Naive thymus-derived CD8-positive, alpha-beta T cell (primary cell): ENCODE measurements around the gene NHERF2. TPM values are rescaled to one million over a fixed set of nuclear protein-coding genes. Genes with fewer than 3 reads are reported as not detected.
"Not testable (repeated sequence)": the region's sequence is repeated elsewhere in the genome, so short reads cannot be mapped to it uniquely, and the experiment has no call there.

ENCODE experiments used
- ATAC-seq, 2 donors: fragments of 150-1000 bp; cut with Tn5 transposase in 1 of 2; sonication (Bioruptor Pico), chemical (Tn5 transposase) in 1 of 2; 1 replicate in 1 of 2; 2 replicates in 1 of 2; pipeline ENCODE4 v1.10.0; 2021; ENCODE audit warnings: mild to moderate bottlenecking in 2 of 2, moderate library complexity in 2 of 2
- POLR2A ChIA-PET: fragments of 350-600 bp; sonication (Branson Sonifier 250); formaldehyde crosslinking; loops from one replicate; lab custom pipeline; 2021; ENCODE audit warnings: antibody characterized with exemption; lab: Charles Lee
- DNase-seq, 10 donors: peaks; one replicate each; pipeline versions ENCODE4 v3.0.0 to v3.0.0-alpha.2; 2020 to 2022
- H3K27ac Mint-ChIP-seq, 10 donors: one replicate each; pipeline ENCODE4 v1.8.0; 2020 to 2022; ENCODE audit warnings: mild to moderate bottlenecking in 10 of 10, mixed read lengths in 10 of 10, moderate library complexity in 4 of 10, inconsistent platforms in 1 of 10
- H3K27me3 Mint-ChIP-seq, 5 donors: one replicate each; pipeline ENCODE4 v1.8.0; 2021 to 2022; ENCODE audit warnings: mixed read lengths in 5 of 5
- H3K36me3 Mint-ChIP-seq, 3 donors: one replicate each; pipeline ENCODE4 v1.8.0; 2020 to 2022; ENCODE audit warnings: mixed read lengths in 3 of 3, mild to moderate bottlenecking in 2 of 3, inconsistent platforms in 1 of 3
- H3K4me1 Mint-ChIP-seq, 4 donors: one replicate each; pipeline ENCODE4 v1.8.0; 2021 to 2022; ENCODE audit warnings: mixed read lengths in 4 of 4
- H3K4me3 Mint-ChIP-seq, 10 donors: one replicate each; pipeline ENCODE4 v1.8.0; 2020 to 2022; ENCODE audit warnings: mild to moderate bottlenecking in 10 of 10, mixed read lengths in 10 of 10, moderate library complexity in 6 of 10, inconsistent platforms in 1 of 10
- H3K9me3 Mint-ChIP-seq, 9 donors: one replicate each; pipeline ENCODE4 v1.8.0; 2020 to 2022; ENCODE audit warnings: mixed read lengths in 9 of 9, mild to moderate bottlenecking in 3 of 9, inconsistent platforms in 1 of 9, moderate library complexity in 1 of 9
- polyA plus RNA-seq, 3 donors: library from polyadenylated mRNA; unstranded; fragments of 300-500 nt; fragmentation: Illumina TruSeq; gene quantifications; one replicate each; pipeline ENCODE4 v1.2.3, GENCODE V29; 2021
- total RNA-seq, 8 experiments: library from RNA in 2 of 8; stranded (reverse) in 2 of 8; gene quantifications; one replicate each; pipeline ENCODE4 v1.2.3 and lab custom pipeline; 2021 to 2026

Gene NHERF2
- total and polyA plus RNA-seq, 5 experiments from 2014 or later, result 0.32 to 6.0 (median 1.2) TPM

DNA sequence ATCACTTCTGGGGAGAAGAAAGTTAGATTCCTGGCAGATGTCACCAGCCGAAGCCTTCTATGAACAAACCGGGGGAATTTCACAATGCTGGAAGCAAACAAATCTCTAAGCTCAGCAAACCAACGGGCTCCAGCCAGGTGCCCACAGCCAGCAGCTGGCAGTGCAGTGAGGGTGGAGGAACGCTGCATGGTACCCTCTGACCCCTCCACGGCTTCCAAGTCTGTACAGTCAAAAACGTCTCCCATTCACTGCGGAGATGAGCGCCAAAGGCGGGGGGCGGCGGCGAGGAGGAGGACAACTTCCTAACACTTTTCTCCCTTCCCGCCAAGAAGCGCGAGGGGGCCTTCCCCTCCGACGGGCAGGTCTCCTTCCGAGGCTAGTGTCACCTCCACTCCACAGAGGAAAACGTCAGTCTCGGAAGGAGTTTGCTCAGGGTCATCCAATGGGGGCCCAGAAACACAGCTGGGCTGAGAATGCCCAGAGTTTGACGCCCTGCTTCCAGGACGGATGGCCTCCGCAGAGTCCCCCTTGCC, 18.0 kb upstream of the NHERF2 start:
- Mint-ChIP-seq H3K36me3 (no peaks in the 10 kb centered on the region), H3K27ac (peak overlapping the region; percentile 51 to 93 (median 82)), H3K9me3 (no peaks in the 10 kb centered on the region), H3K4me1 (peaks cover 28 to 52% (median 48%) of the 10 kb centered on the region in 4 donors), H3K4me3 (peak overlapping the region; percentile 74 to 93 (median 88)), H3K27me3 (no peaks in the 10 kb centered on the region)
- POLR2A ChIA-PET, result interaction anchor here (0.5 to 2.7 kb wide), 13 partner anchors 8 to 530 kb away, joined by 3 to 21 read pairs (median 4); partner anchors contain the start of genes NOXO1, NTHL1, RPS2 and SYNGR3
- DNase-seq, result peak in 1 of 10 donors; percentile 26
- ATAC-seq, result peak in 1 of 2 donors; percentile 8

DNA sequence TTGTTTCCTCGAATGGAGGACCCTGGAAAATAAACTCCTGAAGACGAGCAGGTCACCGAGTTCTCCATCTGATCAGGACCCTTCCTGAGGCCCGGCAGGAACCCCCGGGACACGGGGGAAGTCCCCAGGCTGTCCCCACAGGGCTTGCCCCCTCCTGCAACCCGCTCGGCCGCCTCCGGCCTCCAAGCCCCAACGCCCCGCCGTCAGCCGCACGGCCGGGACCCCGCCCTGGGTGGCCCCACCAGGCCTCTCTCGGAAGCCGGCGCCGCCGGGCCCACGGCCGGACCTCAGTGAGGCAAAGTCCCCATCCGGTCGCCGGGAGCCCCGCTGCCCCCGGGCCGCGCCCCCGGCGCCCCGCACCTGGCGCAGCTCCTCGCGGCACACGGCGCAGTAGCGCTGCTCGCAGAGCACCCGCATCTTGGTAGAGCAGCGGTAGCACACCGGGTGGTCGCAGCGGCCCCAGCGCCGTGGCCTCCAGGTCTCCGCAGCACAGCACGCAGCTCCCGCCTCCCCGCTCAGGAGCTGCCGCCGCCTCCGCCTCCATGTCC, 17.5 kb upstream of the NHERF2 start:
- no peaks in the 10 kb centered on the region for H3K9me3 Mint-ChIP-seq
- H3K36me3 Mint-ChIP-seq, result no peaks in the 10 kb centered on the region
- peak overlapping the region; percentile 74 to 93 (median 88) for H3K4me3 Mint-ChIP-seq
- DNase-seq (peak in 1 of 10 donors; percentile 28), ATAC-seq (peak; percentile 67 to 72)
- no peaks in the 10 kb centered on the region for H3K27me3 Mint-ChIP-seq
- peak overlapping the region; percentile 51 to 93 (median 82) for H3K27ac Mint-ChIP-seq
- POLR2A ChIA-PET, result interaction anchor here (0.9 to 2.7 kb wide), 10 partner anchors 8 to 146 kb away, joined by 3 to 21 read pairs (median 4); partner anchors contain the start of genes GFER, NOXO1, NTHL1 and RPS2
- H3K4me1 Mint-ChIP-seq, result peaks cover 26 to 49% (median 46%) of the 10 kb centered on the region in 4 donors

DNA sequence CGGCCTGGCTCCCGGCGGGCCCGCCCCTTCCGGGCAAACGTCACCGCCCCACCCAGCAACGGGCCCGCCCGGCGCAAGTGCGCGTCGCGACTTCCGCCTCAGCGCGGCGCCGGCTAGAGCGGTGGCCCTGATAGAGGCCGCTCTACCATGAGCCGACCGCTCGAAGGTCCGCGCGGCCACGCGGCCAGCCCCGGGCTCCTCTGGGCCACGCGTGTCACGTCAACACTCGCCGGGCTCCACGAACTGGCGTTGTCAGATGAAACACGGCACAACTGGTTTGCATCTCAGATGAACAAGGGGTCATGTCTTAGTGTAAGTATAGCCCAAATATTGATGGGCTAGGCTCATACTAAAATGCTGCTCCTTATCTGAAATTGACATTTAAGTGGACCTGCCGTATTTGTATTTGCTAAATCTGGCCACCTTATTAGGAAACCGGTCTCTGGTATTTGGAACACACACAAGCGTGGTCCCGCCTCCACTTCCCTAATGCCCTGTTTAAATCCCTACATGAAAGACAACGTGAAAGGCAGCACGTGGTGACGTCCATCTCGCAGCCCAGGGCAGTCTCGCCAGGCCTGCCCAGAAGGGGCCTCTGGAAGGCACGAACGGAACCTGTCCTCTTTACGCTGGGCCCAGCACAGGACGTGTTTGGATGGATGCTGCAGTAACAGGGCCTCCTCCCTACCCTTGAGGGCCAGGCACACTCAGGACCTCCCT, 16.8 kb upstream of the NHERF2 start, which contains the start of gene ZNF598:
TSS of gene ZNF598 (minus strand) at position 31 of the 720 bp plus-strand sequence.
- H3K27me3 Mint-ChIP-seq, result no peaks in the 10 kb centered on the region
- peak; percentile 59 to 89 (median 78) for DNase-seq
- POLR2A ChIA-PET, result interaction anchor here (1.0 to 2.7 kb wide), 8 partner anchors 9 to 145 kb away, joined by 3 to 21 read pairs (median 6); partner anchors contain the start of genes GFER, NOXO1, NTHL1 and RPS2

DNA sequence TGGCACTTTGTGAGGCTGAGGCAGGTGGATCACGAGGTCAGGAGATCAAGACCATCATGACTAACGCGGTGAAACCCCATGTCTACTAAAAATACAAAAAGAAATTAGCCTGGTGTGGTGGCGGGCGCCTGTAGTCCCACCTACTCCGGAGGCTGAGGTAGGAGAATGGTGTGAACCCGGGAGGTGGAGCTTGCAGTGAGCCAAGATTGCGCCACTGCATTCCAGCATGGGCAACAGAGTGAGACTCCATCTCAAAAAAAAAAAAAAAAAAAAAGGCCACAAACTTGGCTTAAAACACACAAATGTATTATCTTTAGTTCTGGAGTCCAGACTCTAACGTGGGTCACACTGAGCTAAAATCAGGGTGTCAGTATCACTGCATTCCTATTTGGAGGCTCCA, 15.0 kb upstream of the NHERF2 start:
- not testable (repeated sequence) for ATAC-seq
- POLR2A ChIA-PET, result interaction anchor here (0.6 to 0.7 kb wide), 4 partner anchors 14 to 242 kb away, joined by 3 to 4 read pairs (median 3); partner anchors contain the start of gene RPS2

More for the DNA sequence above, 16.8 kb upstream of the NHERF2 start, which contains the start of gene ZNF598:
- Mint-ChIP-seq H3K4me3 (peak within 1 kb of the TSS; percentile 78 to 94 (median 91)), H3K27ac (peak within 1 kb of the TSS; percentile 75 to 98 (median 98)), H3K4me1 (peaks cover 24 to 47% (median 41%) of the 10 kb centered on the region in 4 donors), H3K36me3 (no peaks in the 10 kb centered on the region), H3K9me3 (no peaks in the 10 kb centered on the region)
- ATAC-seq, result peak; percentile 88 to 92

DNA sequence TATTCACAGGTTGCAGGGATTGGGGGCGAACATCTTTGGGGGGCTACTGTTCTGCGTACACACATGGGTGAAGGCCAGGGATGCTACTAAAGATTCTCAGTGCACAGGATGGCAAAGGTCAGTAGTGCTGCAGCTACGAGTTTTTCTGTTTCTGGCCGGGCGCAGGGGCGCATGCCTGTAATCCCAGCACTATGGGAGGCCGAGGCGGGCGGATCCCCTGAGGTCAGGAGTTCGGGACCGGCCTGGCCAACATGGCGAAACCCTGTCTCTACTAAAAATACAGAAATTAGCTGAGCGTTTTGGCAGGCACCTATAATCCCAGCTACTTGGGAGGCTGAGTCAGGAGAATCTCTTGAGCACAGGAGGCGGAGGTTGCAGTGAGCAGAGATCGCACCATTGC, 13.2 kb upstream of the NHERF2 start:
- ATAC-seq, result no peak

More for the DNA sequence above, 15.0 kb upstream of the NHERF2 start:
- not testable (repeated sequence) for H3K36me3 Mint-ChIP-seq, DNase-seq, H3K27me3 Mint-ChIP-seq, H3K9me3 Mint-ChIP-seq
- H3K27ac Mint-ChIP-seq, result peak overlapping the region in 2 of 10 donors; percentile 17 to 29
- H3K4me1 Mint-ChIP-seq, result peaks cover 17 to 30% (median 27%) of the 10 kb centered on the region in 4 donors
- H3K4me3 Mint-ChIP-seq, result peak overlapping the region in 2 of 10 donors; percentile 24 to 42

DNA sequence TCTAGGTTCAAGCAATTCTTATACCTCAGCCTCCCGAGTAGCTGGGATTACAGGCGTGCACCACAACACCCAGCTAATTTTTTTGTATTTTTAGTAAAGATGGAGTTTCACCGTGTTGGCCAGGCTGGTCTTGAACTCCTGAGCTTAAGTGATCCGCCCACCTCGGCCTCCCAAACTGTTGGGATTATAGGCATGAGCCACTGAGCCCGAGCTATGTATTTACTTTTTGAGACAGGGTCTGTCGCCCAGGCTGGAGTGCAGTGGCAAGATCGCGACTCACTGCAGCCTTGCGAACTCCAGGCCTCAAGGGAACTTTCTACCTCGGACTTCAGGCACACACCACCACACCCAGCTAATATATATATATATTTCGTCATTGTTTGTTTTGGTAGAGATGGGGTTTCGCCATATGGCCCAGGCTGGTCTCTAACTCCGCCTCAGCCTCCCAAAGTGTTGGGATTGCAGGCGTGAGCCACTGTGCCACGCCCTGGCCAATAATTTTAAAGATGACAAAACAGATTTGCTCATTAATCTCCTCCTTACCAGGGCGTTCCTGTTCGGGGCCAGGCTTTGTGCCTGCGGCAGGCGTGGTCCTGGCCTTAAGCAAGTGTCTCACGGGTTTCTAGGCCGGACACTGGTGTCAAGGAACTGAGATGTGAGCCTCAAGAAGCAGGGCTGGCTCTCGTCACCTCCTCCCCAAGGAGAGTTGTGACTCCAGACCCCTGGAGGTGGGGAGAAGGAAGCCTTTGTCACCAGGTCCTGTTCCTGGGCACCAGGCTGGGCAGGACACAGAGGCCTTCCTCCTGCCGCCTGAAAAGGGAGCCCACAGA, 11.4 kb upstream of the NHERF2 start:
- DNase-seq (no peak), ATAC-seq (no peak)
- Mint-ChIP-seq H3K4me1 (peaks cover under 1 to 6% (median 3%) of the 10 kb centered on the region in 4 donors), H3K36me3 (no peaks in the 10 kb centered on the region), H3K9me3 (peaks cover 0 to 2% (median 0%) of the 10 kb centered on the region in 9 donors), H3K4me3 (no peak overlapping the region), H3K27me3 (peaks cover 0 to 14% (median 3%) of the 10 kb centered on the region in 5 donors), H3K27ac (peak overlapping the region in 1 of 10 donors; percentile 37)
- POLR2A ChIA-PET, result interaction anchor here (1.1 kb wide), 1 partner anchor 51 kb away, joined by 4 read pairs; the partner anchor contains the start of gene RPS2

More for the DNA sequence above, 13.2 kb upstream of the NHERF2 start:
- Mint-ChIP-seq H3K27me3 (peaks cover 0 to 4% (median 0%) of the 10 kb centered on the region in 5 donors), H3K27ac (peak overlapping the region in 2 of 10 donors; percentile 33 to 51), H3K4me3 (no peak overlapping the region), H3K36me3 (no peaks in the 10 kb centered on the region), H3K4me1 (peaks cover 6 to 12% (median 10%) of the 10 kb centered on the region in 4 donors), H3K9me3 (no peaks in the 10 kb centered on the region)
- no peak for DNase-seq
- POLR2A ChIA-PET, result no interaction called here

DNA sequence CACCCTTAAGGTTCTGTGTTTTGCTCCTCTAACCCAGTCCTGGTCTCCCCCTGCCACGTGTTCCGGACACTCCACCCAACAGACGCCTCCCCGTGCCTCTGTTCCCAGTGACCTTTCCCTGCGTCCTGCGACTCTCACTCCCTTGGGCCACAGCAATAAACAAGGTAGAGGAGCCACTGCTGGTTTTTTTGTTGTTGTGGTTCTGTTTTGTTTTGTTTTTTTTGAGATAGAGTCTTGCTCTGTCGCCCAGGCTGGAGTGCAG, 10.8 kb upstream of the NHERF2 start:
- POLR2A ChIA-PET, result interaction anchor here (1.0 to 1.1 kb wide), 3 partner anchors 12 to 139 kb away, joined by 3 to 4 read pairs (median 3); partner anchors contain the start of gene RPS2
- no peak overlapping the region for H3K27ac Mint-ChIP-seq
- no peak overlapping the region for H3K4me3 Mint-ChIP-seq
- H3K4me1 Mint-ChIP-seq, result peaks cover 2 to 11% (median 3%) of the 10 kb centered on the region in 4 donors
- peaks cover 0 to 2% (median 0%) of the 10 kb centered on the region in 9 donors for H3K9me3 Mint-ChIP-seq
- DNase-seq (no peak), ATAC-seq (no peak)
- H3K36me3 Mint-ChIP-seq, result no peaks in the 10 kb centered on the region
- H3K27me3 Mint-ChIP-seq, result peaks cover 0 to 20% (median 4%) of the 10 kb centered on the region in 5 donors

DNA sequence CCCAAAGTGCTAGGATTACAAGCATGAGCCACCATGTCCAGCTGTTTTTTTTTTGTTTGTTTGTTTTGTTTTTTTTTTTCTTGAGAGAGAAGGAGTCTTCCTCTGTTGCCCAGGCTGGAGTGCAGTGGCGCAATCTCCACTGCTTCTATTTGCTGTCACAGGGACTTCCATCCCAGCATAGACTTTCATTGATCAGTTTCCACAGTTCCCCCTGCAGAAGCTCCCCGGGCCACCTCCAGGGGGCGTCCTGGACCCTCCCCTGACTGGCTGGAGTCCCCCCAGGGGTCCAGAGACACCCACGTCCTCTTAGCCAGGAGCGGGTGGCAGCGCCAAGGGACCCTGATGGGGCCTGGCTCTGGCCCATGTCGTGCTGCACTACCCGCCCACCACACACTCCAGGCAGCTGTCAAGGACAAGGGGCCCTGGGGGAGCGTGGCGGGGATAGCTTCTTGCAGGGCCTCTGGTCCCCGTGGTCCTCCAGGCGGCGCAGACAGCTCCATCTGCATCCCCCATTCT, 10.2 kb upstream of the NHERF2 start:
- Mint-ChIP-seq H3K4me3 (peak overlapping the region in 1 of 10 donors; percentile 6), H3K9me3 (peaks cover 0 to 2% (median 0%) of the 10 kb centered on the region in 9 donors), H3K36me3 (no peaks in the 10 kb centered on the region), H3K27ac (no peak overlapping the region), H3K4me1 (peaks cover 2 to 11% (median 3%) of the 10 kb centered on the region in 4 donors), H3K27me3 (peaks cover 0 to 25% (median 8%) of the 10 kb centered on the region in 5 donors)
- DNase-seq (no peak), ATAC-seq (peak in 1 of 2 donors; percentile 30)
- POLR2A ChIA-PET, result interaction anchor here (0.6 to 1.1 kb wide), 4 partner anchors 11 to 202 kb away, joined by 3 to 4 read pairs (median 4); partner anchors contain the start of gene RPS2

DNA sequence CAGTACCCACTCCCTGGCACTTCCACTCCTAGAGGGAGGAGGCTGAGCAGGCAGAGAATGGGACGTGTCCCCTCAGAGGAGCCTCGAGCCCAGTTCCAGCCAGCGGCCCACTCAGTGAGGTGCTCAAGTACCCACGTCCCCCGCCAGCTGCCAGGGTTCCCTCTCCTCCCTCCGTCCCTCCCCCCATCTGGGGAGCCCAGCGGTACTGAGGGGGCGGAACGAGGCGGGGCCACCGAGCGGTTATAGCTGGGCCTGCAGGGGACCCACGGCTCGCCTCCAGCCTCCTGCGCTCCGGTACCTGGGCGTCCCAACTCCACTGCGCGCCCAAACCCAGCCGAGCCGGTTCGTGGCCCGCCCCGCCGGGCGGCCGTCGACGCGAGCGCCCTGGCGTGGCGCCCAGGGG, 7.2 kb upstream of the NHERF2 start, which contains the start of gene NPW:
TSS of gene NPW (plus strand) at position 268 of the 403 bp plus-strand sequence.
- Mint-ChIP-seq H3K4me3 (peak within 1 kb of the TSS in 5 of 10 donors; percentile 29 to 54 (median 48)), H3K4me1 (peaks cover 8 to 26% (median 17%) of the 10 kb centered on the region in 4 donors), H3K27ac (peak within 1 kb of the TSS in 2 of 10 donors; percentile 24 to 87), H3K36me3 (no peaks in the 10 kb centered on the region), H3K9me3 (peaks cover 0 to 2% (median 0%) of the 10 kb centered on the region in 9 donors), H3K27me3 (peaks cover 7 to 37% (median 13%) of the 10 kb centered on the region in 5 donors)
- DNase-seq (no peak), ATAC-seq (peak in 1 of 2 donors; percentile 22)
- POLR2A ChIA-PET, result interaction anchor here (2.4 kb wide), 1 partner anchor 135 kb away, joined by 14 read pairs; the partner anchor contains the start of gene TRAF7

DNA sequence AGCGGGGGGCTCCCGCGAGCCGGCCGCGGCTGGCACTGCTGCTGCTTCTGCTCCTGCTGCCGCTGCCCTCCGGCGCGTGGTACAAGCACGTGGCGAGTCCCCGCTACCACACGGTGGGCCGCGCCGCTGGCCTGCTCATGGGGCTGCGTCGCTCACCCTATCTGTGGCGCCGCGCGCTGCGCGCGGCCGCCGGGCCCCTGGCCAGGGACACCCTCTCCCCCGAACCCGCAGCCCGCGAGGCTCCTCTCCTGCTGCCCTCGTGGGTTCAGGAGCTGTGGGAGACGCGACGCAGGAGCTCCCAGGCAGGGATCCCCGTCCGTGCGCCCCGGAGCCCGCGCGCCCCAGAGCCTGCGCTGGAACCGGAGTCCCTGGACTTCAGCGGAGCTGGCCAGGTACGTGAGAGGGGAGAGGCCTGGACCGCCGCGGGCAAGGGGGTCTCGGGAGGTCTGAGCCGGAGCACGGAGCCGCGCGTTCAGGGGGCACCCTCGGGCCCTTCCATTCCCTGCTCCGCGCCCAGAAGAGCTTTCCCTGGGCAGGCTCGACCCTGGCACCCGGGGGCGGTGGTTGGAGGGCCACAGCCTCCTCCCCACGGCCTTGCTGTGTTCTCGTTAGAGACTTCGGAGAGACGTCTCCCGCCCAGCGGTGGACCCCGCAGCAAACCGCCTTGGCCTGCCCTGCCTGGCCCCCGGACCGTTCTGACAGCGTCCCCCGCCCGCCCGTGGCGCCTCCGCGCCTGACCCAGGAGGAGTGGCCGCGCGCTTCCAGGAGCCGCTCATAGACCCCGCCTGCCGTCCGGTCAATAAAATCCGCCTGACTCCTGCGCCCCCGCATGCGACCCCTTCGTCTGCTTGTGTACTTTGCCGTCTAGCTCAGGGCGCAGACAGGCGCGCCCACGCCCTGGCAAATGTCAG, 6.5 kb upstream of the NHERF2 start:
- H3K4me1 Mint-ChIP-seq, result peaks cover 10 to 28% (median 18%) of the 10 kb centered on the region in 4 donors
- POLR2A ChIA-PET, result interaction anchor here (0.9 to 2.4 kb wide), 3 partner anchors 120 to 194 kb away, joined by 3 to 14 read pairs (median 3); partner anchors contain the start of genes PGP and TRAF7
- ATAC-seq (no peak), DNase-seq (no peak)
- peak overlapping the region in 5 of 10 donors; percentile 22 to 54 (median 48) for H3K4me3 Mint-ChIP-seq
- H3K9me3 Mint-ChIP-seq, result peaks cover 0 to 2% (median 0%) of the 10 kb centered on the region in 9 donors
- no peaks in the 10 kb centered on the region for H3K36me3 Mint-ChIP-seq
- H3K27me3 Mint-ChIP-seq, result peaks cover 7 to 37% (median 13%) of the 10 kb centered on the region in 5 donors
- H3K27ac Mint-ChIP-seq, result no peak overlapping the region
